ENCODE data around the gene PPP1R2C.

PPP1R2C gene

GRCh38 chrX:42778096-42778495, at the start of gene PPP1R2C:
PPP1R2C (minus strand) TSS chrX:42778163; CDS start chrX:42778079, 84 bp downstream.
- DNase-seq = no peak

- no peak for DNase-seq
Observed at GRCh38 chrX:42825201-42825600, 47.2 kb upstream of the PPP1R2C start.

- DNase-seq = no peak
Observed at GRCh38 chrX:42824541-42824940, 46.6 kb upstream of the PPP1R2C start.

GRCh38 chrX:42823443-42823842, 45.5 kb upstream of the PPP1R2C start:
- DNase-seq = no peak

- DNase-seq = no peak
Observed at GRCh38 chrX:42821803-42822443, 44.0 kb upstream of the PPP1R2C start.

- no peak for DNase-seq
Observed at GRCh38 chrX:42818151-42818921, 40.4 kb upstream of the PPP1R2C start.

- DNase-seq = no peak
Observed at GRCh38 chrX:42809569-42809968, 31.6 kb upstream of the PPP1R2C start.

- DNase-seq = no peak
Observed at GRCh38 chrX:42807393-42807792, 29.4 kb upstream of the PPP1R2C start.

GRCh38 chrX:42804524-42804923, 26.6 kb upstream of the PPP1R2C start:
- DNase-seq = no peak

GRCh38 chrX:42803320-42803719, 25.4 kb upstream of the PPP1R2C start:
- DNase-seq = no peak

GRCh38 chrX:42797651-42798269, 19.8 kb upstream of the PPP1R2C start:
- DNase-seq = no peak

GRCh38 chrX:42783451-42783850, 5.5 kb upstream of the PPP1R2C start:
- no peak for DNase-seq

GRCh38 chrX:42776195-42776594, 1.8 kb downstream of the PPP1R2C start:
- no peak for DNase-seq

GRCh38 chrX:42772874-42773273, 5.1 kb downstream of the PPP1R2C start:
- no peak for DNase-seq

GRCh38 chrX:42771506-42772335, 6.2 kb downstream of the PPP1R2C start:
- DNase-seq = no peak

GRCh38 chrX:42770566-42770965, 7.4 kb downstream of the PPP1R2C start:
- no peak for DNase-seq

- no peak for DNase-seq
Observed at GRCh38 chrX:42759881-42760280, 18.1 kb downstream of the PPP1R2C start.

- no peak for DNase-seq
Observed at GRCh38 chrX:42755815-42756214, 22.1 kb downstream of the PPP1R2C start.

- DNase-seq = no peak
Observed at GRCh38 chrX:42754603-42755002, 23.4 kb downstream of the PPP1R2C start.

- no peak for DNase-seq
Observed at GRCh38 chrX:42754115-42754514, 23.8 kb downstream of the PPP1R2C start.

GRCh38 chrX:42752730-42753129, 25.2 kb downstream of the PPP1R2C start:
- DNase-seq = no peak

GRCh38 chrX:42751573-42751972, 26.4 kb downstream of the PPP1R2C start:
- DNase-seq = no peak
